ENCODE measurements around the gene UGGT2.
A peak's percentile ranks its signal among the peaks of the same experiment; 100 is the strongest.

UGGT2 gene

GRCh38 chr13:96081888-96082287, 28.7 kb upstream of the UGGT2 start:
- peaks cover 23% of the 10 kb centered on the region for H3K27me3 Mint-ChIP-seq (ENCODE audit: low read depth, poor library complexity)
- DNase-seq = no peak
- H3K4me3 Mint-ChIP-seq = no peak overlapping the region
- peaks cover 11% of the 10 kb centered on the region for H3K4me1 Mint-ChIP-seq
- no peaks in the 10 kb centered on the region for H3K9me3 Mint-ChIP-seq
- TF ChIP-seq CTCF (IDR thresholded peaks at IDR 0.05) = no peak
- H3K27ac Mint-ChIP-seq = no peak overlapping the region
- no peaks in the 10 kb centered on the region for H3K36me3 Mint-ChIP-seq (ENCODE audit: low read depth)

GRCh38 chr13:96080676-96081075, 27.5 kb upstream of the UGGT2 start:
- peaks cover 7% of the 10 kb centered on the region for H3K4me1 Mint-ChIP-seq
- no peaks in the 10 kb centered on the region for H3K9me3 Mint-ChIP-seq
- H3K36me3 Mint-ChIP-seq (ENCODE audit: low read depth) = no peaks in the 10 kb centered on the region
- H3K4me3 Mint-ChIP-seq = no peak overlapping the region
- no peak for TF ChIP-seq CTCF (IDR thresholded peaks at IDR 0.05)
- H3K27ac Mint-ChIP-seq = no peak overlapping the region
- peaks cover 17% of the 10 kb centered on the region for H3K27me3 Mint-ChIP-seq (ENCODE audit: low read depth, poor library complexity)
- no peak for DNase-seq

- Mint-ChIP-seq H3K36me3 (ENCODE audit: low read depth) (no peaks in the 10 kb centered on the region), H3K27me3 (ENCODE audit: low read depth, poor library complexity) (peaks cover 20% of the 10 kb centered on the region), H3K27ac (no peak overlapping the region), H3K9me3 (no peaks in the 10 kb centered on the region), H3K4me1 (peaks cover 5% of the 10 kb centered on the region), H3K4me3 (no peak overlapping the region)
- TF ChIP-seq CTCF (IDR thresholded peaks at IDR 0.05) = peak; percentile 54
- DNase-seq = no peak
These were observed 22.8 kb upstream of the UGGT2 start for GRCh38 chr13:96075953-96076543.

GRCh38 chr13:96072392-96072791, 19.2 kb upstream of the UGGT2 start:
- DNase-seq = no peak
- Mint-ChIP-seq H3K4me3 (no peak overlapping the region), H3K4me1 (no peaks in the 10 kb centered on the region), H3K27ac (no peak overlapping the region), H3K9me3 (no peaks in the 10 kb centered on the region), H3K27me3 (ENCODE audit: low read depth, poor library complexity) (peaks cover 18% of the 10 kb centered on the region), H3K36me3 (ENCODE audit: low read depth) (no peaks in the 10 kb centered on the region)
- no peak for TF ChIP-seq CTCF (IDR thresholded peaks at IDR 0.05)

- Mint-ChIP-seq H3K4me3 (no peak overlapping the region), H3K36me3 (ENCODE audit: low read depth) (no peaks in the 10 kb centered on the region), H3K27me3 (ENCODE audit: low read depth, poor library complexity) (peaks cover 13% of the 10 kb centered on the region), H3K4me1 (no peaks in the 10 kb centered on the region), H3K27ac (no peak overlapping the region), H3K9me3 (no peaks in the 10 kb centered on the region)
- no peak for DNase-seq
- TF ChIP-seq CTCF (IDR thresholded peaks at IDR 0.05) = no peak
These were observed 18.3 kb upstream of the UGGT2 start for GRCh38 chr13:96071504-96071903.

GRCh38 chr13:96068729-96069128, 15.5 kb upstream of the UGGT2 start:
- no peak for TF ChIP-seq CTCF (IDR thresholded peaks at IDR 0.05)
- peaks cover 24% of the 10 kb centered on the region for H3K27me3 Mint-ChIP-seq (ENCODE audit: low read depth, poor library complexity)
- H3K36me3 Mint-ChIP-seq (ENCODE audit: low read depth) = no peaks in the 10 kb centered on the region
- H3K27ac Mint-ChIP-seq = no peak overlapping the region
- no peaks in the 10 kb centered on the region for H3K4me1 Mint-ChIP-seq
- DNase-seq = no peak
- no peak overlapping the region for H3K4me3 Mint-ChIP-seq
- H3K9me3 Mint-ChIP-seq = no peaks in the 10 kb centered on the region
